HEK293 (cell line): Measurements from ENCODE around the gene GNAT1.

Experiments used
- CTCF ChIA-PET: fragments of 350-600 bp; formaldehyde crosslinking; extraction: SDS; loops from one replicate; lab custom pipeline; 2021; ENCODE audit warnings: antibody characterized with exemption; lab: Yijun Ruan, JAX
- POLR2A ChIA-PET: fragments of 300-600 bp; formaldehyde crosslinking; extraction: SDS; loops from one replicate; lab custom pipeline; 2020; ENCODE audit warnings: antibody characterized with exemption, inconsistent platforms; lab: Yijun Ruan, JAX
- H3K27ac ChIP-seq: fragments of 200-500 bp; sonication (Bioruptor generic); 2 replicates; pipeline ENCODE4 v1.5.1; 2014; ENCODE audit warnings: low read depth, low read length, control low read depth, inconsistent platforms; ENCODE audit errors: extremely low read depth
- H3K36me3 ChIP-seq, 2 experiments: fragments of 200-500 bp in 1 of 2; sonication (Bioruptor generic) in 1 of 2; 1 replicate in 1 of 2; 2 replicates in 1 of 2; pipeline ENCODE4 v1.5.1; 2014 to 2017; ENCODE audit warnings: inconsistent platforms in 2 of 2, low read length in 2 of 2; ENCODE audit not compliant: control insufficient read depth in 2 of 2, insufficient read depth in 1 of 2
- H3K4me1 ChIP-seq: fragments of 200-500 bp; sonication (Bioruptor generic); 2 replicates; pipeline ENCODE4 v1.5.1; 2014; ENCODE audit warnings: mild to moderate bottlenecking, low read length, inconsistent platforms; ENCODE audit not compliant: control insufficient read depth, insufficient read depth
- H3K4me3 ChIP-seq: 2 replicates; pipeline ENCODE4 v1.5.1; 2011; ENCODE audit warnings: low read depth, mild to moderate bottlenecking, control low read depth, low read length, moderate library complexity
- H3K9me3 ChIP-seq: fragments of 200-500 bp; sonication (Bioruptor generic); 2 replicates; pipeline ENCODE4 v1.5.1; 2014; ENCODE audit warnings: low read depth, low read length, inconsistent platforms; ENCODE audit not compliant: control insufficient read depth, insufficient read depth
- GLIS1 ChIP-seq: fragments of 450-650 bp; formaldehyde crosslinking; IDR thresholded peaks from 2 replicates; pipeline ENCODE4 v1.5.1; 2016; ENCODE audit warnings: missing biosample characterization, missing genetic modification characterization
- KLF17 ChIP-seq: fragments of 450-650 bp; formaldehyde crosslinking; IDR thresholded peaks from 2 replicates; pipeline ENCODE4 v1.5.1; 2016; ENCODE audit warnings: missing biosample characterization, missing genetic modification characterization
- REPIN1 ChIP-seq: fragments of 450-650 bp; formaldehyde crosslinking; IDR thresholded peaks from 2 replicates; pipeline ENCODE4 v1.5.1; 2017; ENCODE audit warnings: missing biosample characterization, missing genetic modification characterization, low read depth
- SP7 ChIP-seq: fragments of 450-650 bp; formaldehyde crosslinking; IDR thresholded peaks from 2 replicates; pipeline ENCODE4 v1.5.1; 2016; ENCODE audit warnings: missing biosample characterization, missing genetic modification characterization
- ZBTB20 ChIP-seq: fragments of 450-650 bp; formaldehyde crosslinking; IDR thresholded peaks from 2 replicates; pipeline ENCODE4 v1.5.1; 2016; ENCODE audit warnings: missing biosample characterization, missing genetic modification characterization
- ZBTB44 ChIP-seq: fragments of 450-650 bp; IDR thresholded peaks from 2 replicates; pipeline ENCODE4 v1.5.1; 2018; ENCODE audit warnings: missing biosample characterization, mild to moderate bottlenecking, missing genetic modification characterization
- ZBTB6 ChIP-seq: fragments of 450-650 bp; formaldehyde crosslinking; IDR thresholded peaks from 2 replicates; pipeline ENCODE4 v1.5.1; 2017; ENCODE audit warnings: missing biosample characterization, missing genetic modification characterization
- ZBTB8A ChIP-seq: fragments of 450-650 bp; formaldehyde crosslinking; IDR thresholded peaks from 2 replicates; pipeline ENCODE4 v1.5.1; 2016; ENCODE audit warnings: missing biosample characterization, missing genetic modification characterization
- ZFP3 ChIP-seq: fragments of 450-650 bp; formaldehyde crosslinking; IDR thresholded peaks from 2 replicates; pipeline ENCODE4 v1.5.1; 2016; ENCODE audit warnings: low read depth, missing biosample characterization, missing genetic modification characterization
- ZNF138 ChIP-seq: fragments of 450-650 bp; formaldehyde crosslinking; IDR thresholded peaks from 2 replicates; pipeline ENCODE4 v1.5.1; 2016; ENCODE audit warnings: missing biosample characterization, missing genetic modification characterization, borderline replicate concordance
- ZNF184 ChIP-seq: fragments of 450-650 bp; IDR thresholded peaks from 2 replicates; pipeline ENCODE4 v1.5.1; 2018; ENCODE audit warnings: missing biosample characterization, mild to moderate bottlenecking, missing genetic modification characterization
- ZNF214 ChIP-seq: fragments of 450-650 bp; formaldehyde crosslinking; IDR thresholded peaks from 2 replicates; pipeline ENCODE4 v1.5.1; 2017; ENCODE audit warnings: missing biosample characterization, mild to moderate bottlenecking, missing genetic modification characterization, borderline replicate concordance
- ZNF221 ChIP-seq: fragments of 450-650 bp; formaldehyde crosslinking; IDR thresholded peaks from 2 replicates; pipeline ENCODE4 v1.5.1; 2017; ENCODE audit warnings: missing biosample characterization, missing genetic modification characterization, borderline replicate concordance
- ZNF239 ChIP-seq: fragments of 450-650 bp; formaldehyde crosslinking; IDR thresholded peaks from 2 replicates; pipeline ENCODE4 v1.5.1; 2016; ENCODE audit warnings: missing biosample characterization, missing genetic modification characterization
- ZNF274 ChIP-seq, 2 experiments: fragments of 200-500 bp in 1 of 2; fragments of 450-650 bp in 1 of 2; sonication (Bioruptor generic) in 1 of 2; formaldehyde crosslinking in 1 of 2; IDR thresholded peaks; 2 replicates each; pipeline versions ENCODE4 v1.5.1 to v1.6.1; 2014 to 2016; ENCODE audit warnings: borderline replicate concordance in 1 of 2, inconsistent platforms in 1 of 2, low read length in 1 of 2, missing biosample characterization in 1 of 2, missing genetic modification characterization in 1 of 2
- ZNF280C ChIP-seq: fragments of 450-650 bp; formaldehyde crosslinking; IDR thresholded peaks from 2 replicates; pipeline ENCODE4 v1.5.1; 2016; ENCODE audit warnings: missing biosample characterization, missing genetic modification characterization
- ZNF302 ChIP-seq: fragments of 450-650 bp; formaldehyde crosslinking; IDR thresholded peaks from 2 replicates; pipeline ENCODE4 v1.5.1; 2016; ENCODE audit warnings: missing biosample characterization, missing genetic modification characterization, low read depth
- ZNF354C ChIP-seq: fragments of 450-650 bp; formaldehyde crosslinking; IDR thresholded peaks from 2 replicates; pipeline ENCODE4 v1.5.1; 2016; ENCODE audit warnings: missing biosample characterization, missing genetic modification characterization, low read depth, borderline replicate concordance
- ZNF404 ChIP-seq: fragments of 450-650 bp; formaldehyde crosslinking; IDR thresholded peaks from 2 replicates; pipeline ENCODE4 v1.5.1; 2017; ENCODE audit warnings: missing biosample characterization, missing genetic modification characterization
- ZNF433 ChIP-seq: fragments of 450-650 bp; formaldehyde crosslinking; IDR thresholded peaks from 2 replicates; pipeline ENCODE4 v1.5.1; 2016; ENCODE audit warnings: missing biosample characterization, missing genetic modification characterization, low read depth
- ZNF501 ChIP-seq: fragments of 450-650 bp; formaldehyde crosslinking; IDR thresholded peaks from 2 replicates; pipeline ENCODE4 v1.5.1; 2016; ENCODE audit warnings: missing biosample characterization, missing genetic modification characterization
- ZNF530 ChIP-seq: fragments of 450-650 bp; formaldehyde crosslinking; IDR thresholded peaks from 2 replicates; pipeline ENCODE4 v1.5.1; 2016; ENCODE audit warnings: low read depth, missing biosample characterization, missing genetic modification characterization
- ZNF544 ChIP-seq: fragments of 450-650 bp; formaldehyde crosslinking; IDR thresholded peaks from 2 replicates; pipeline ENCODE4 v1.5.0; 2017; ENCODE audit warnings: missing biosample characterization, missing genetic modification characterization
- ZNF560 ChIP-seq: fragments of 450-650 bp; formaldehyde crosslinking; IDR thresholded peaks from 2 replicates; pipeline ENCODE4 v1.5.1; 2017; ENCODE audit warnings: missing biosample characterization, missing genetic modification characterization, borderline replicate concordance
- ZNF624 ChIP-seq: fragments of 450-650 bp; formaldehyde crosslinking; IDR thresholded peaks from 2 replicates; pipeline ENCODE4 v1.5.1; 2017; ENCODE audit warnings: missing biosample characterization, missing genetic modification characterization
- ZNF768 ChIP-seq: fragments of 450-650 bp; formaldehyde crosslinking; IDR thresholded peaks from 2 replicates; pipeline ENCODE4 v1.5.1; 2018; ENCODE audit warnings: missing biosample characterization, mild to moderate bottlenecking, missing genetic modification characterization
- ZNF785 ChIP-seq: fragments of 450-650 bp; formaldehyde crosslinking; IDR thresholded peaks from 2 replicates; pipeline ENCODE4 v1.5.1; 2016; ENCODE audit warnings: missing biosample characterization, missing genetic modification characterization
- ZNF843 ChIP-seq: fragments of 450-650 bp; formaldehyde crosslinking; IDR thresholded peaks from 2 replicates; pipeline ENCODE4 v1.5.1; 2016; ENCODE audit warnings: missing biosample characterization, missing genetic modification characterization
- ZSCAN23 ChIP-seq: fragments of 450-650 bp; formaldehyde crosslinking; IDR thresholded peaks from 2 replicates; pipeline ENCODE4 v1.5.1; 2016; ENCODE audit warnings: missing biosample characterization, missing genetic modification characterization
- ZSCAN30 ChIP-seq: fragments of 450-650 bp; IDR thresholded peaks from 2 replicates; pipeline ENCODE4 v1.5.1; 2018; ENCODE audit warnings: missing biosample characterization, mild to moderate bottlenecking, missing genetic modification characterization, moderate library complexity

The GNAT1 gene

GRCh38 chr3:50230794-50231125 lies 39.4 kb downstream of the GNAT1 start (continued):
- no peak for TF ChIP-seq ZNF624 (tag by site-specific recombination)
- TF ChIP-seq ZNF530 (tag by site-specific recombination), result no peak

GRCh38 chr3:50231581-50231980 lies 40.2 kb downstream of the GNAT1 start:
- no peak overlapping the region for H3K4me3 ChIP-seq
- no peaks in the 10 kb centered on the region for H3K9me3 ChIP-seq
- ChIA-PET POLR2A (interaction anchor here (0.6 kb wide), 1 partner anchor 59 kb away, joined by 7 read pairs; no protein-coding TSS in a partner anchor), CTCF (interaction anchor here (1.5 to 6.2 kb wide), 2 partner anchors 8 to 16 kb away, joined by 6 to 56 read pairs; no protein-coding TSS in a partner anchor)
- no peak overlapping the region for H3K27ac ChIP-seq
- TF ChIP-seq ZNF302 (tag by site-specific recombination), result no peak
- TF ChIP-seq ZNF560 (tag by site-specific recombination), result no peak
- TF ChIP-seq ZNF274 (IDR thresholded peaks at IDR 0.05; ENCODE audit: low read length), result no peak
- TF ChIP-seq ZNF274 (tag by site-specific recombination; IDR thresholded peaks at IDR 0.05; ENCODE audit: borderline replicate concordance), result no peak
- TF ChIP-seq ZBTB44 (tag by site-specific recombination), result no peak
- no peak for TF ChIP-seq REPIN1 (tag by site-specific recombination)
- no peak for TF ChIP-seq ZBTB8A
- no peak for TF ChIP-seq ZNF501 (tag by site-specific recombination)
- TF ChIP-seq ZNF544, result no peak
- no peak for TF ChIP-seq ZNF221 (tag by site-specific recombination)
- no peak for TF ChIP-seq ZNF843 (tag by site-specific recombination)
- no peak for TF ChIP-seq ZNF138 (tag by site-specific recombination)
- no peak for TF ChIP-seq ZNF214
- no peak for TF ChIP-seq ZNF354C (tag by site-specific recombination)
- no peak for TF ChIP-seq ZBTB6 (tag by site-specific recombination)
- no peak for TF ChIP-seq SP7 (tag by site-specific recombination)
- TF ChIP-seq ZNF280C (tag by site-specific recombination), result no peak
- TF ChIP-seq ZSCAN30 (tag by site-specific recombination), result no peak
- H3K4me1 ChIP-seq, result peaks cover 3% of the 10 kb centered on the region; the same call in 1 of the 2 replicates
- no peaks in the 10 kb centered on the region for H3K36me3 ChIP-seq

- POLR2A ChIA-PET, result interaction anchor here (0.5 to 2.0 kb wide), 2 partner anchors 96 to 1077 kb away, joined by 4 to 9 read pairs; partner anchors contain the start of gene TUSC2
- TF ChIP-seq ZSCAN23 (no peak), ZNF785 (tag by site-specific recombination) (no peak), ZBTB20 (tag by site-specific recombination) (no peak), ZNF768 (tag by site-specific recombination) (no peak), ZNF404 (no peak), ZNF184 (tag by site-specific recombination) (no peak), GLIS1 (tag by site-specific recombination) (no peak), ZNF433 (no peak), KLF17 (no peak), ZBTB8A (no peak), ZNF239 (tag by site-specific recombination) (no peak), ZFP3 (no peak)
Measured at GRCh38 chr3:50232303-50232702, 40.9 kb downstream of the GNAT1 start.

More at GRCh38 chr3:50232303-50232702, 40.9 kb downstream of the GNAT1 start:
- Histone ChIP-seq H3K4me1 (peaks cover 5% of the 10 kb centered on the region), H3K36me3 (no peaks in the 10 kb centered on the region), H3K4me3 (no peak overlapping the region), H3K9me3 (no peaks in the 10 kb centered on the region), H3K27ac (no peak overlapping the region)
- CTCF ChIA-PET, result interaction anchor here (1.8 kb wide), 1 partner anchor 14 kb away, joined by 8 read pairs; no protein-coding TSS in a partner anchor
